SK-N-MC (cell line): ENCODE measurements around the gene SNX27.
"Not testable (repeated sequence)": the region's sequence is repeated elsewhere in the genome, so short reads cannot be mapped to it uniquely, and the experiment has no call there.

Experiments
- DNase-seq: peaks from one replicate; pipeline ENCODE4 v3.0.0-alpha.2; 2011; ENCODE audit warnings: low read depth, low spot score
- H3K27ac ChIP-seq: fragments of 200-600 bp; sonication (generic); 2 replicates; pipeline ENCODE4 v1.5.1; 2016; ENCODE audit warnings: mixed run types
- H3K36me3 ChIP-seq: fragments of 200-600 bp; sonication (generic); 2 replicates; pipeline ENCODE4 v1.6.1; 2017; ENCODE audit warnings: antibody characterized with exemption, low read length, mixed read lengths; ENCODE audit not compliant: insufficient read depth
- H3K4me3 ChIP-seq: fragments of 200-600 bp; sonication (generic); 2 replicates; pipeline ENCODE4 v1.5.1; 2016
- H3K9ac ChIP-seq: fragments of 200-600 bp; sonication (generic); 2 replicates; pipeline ENCODE4 v1.8.0; 2017; ENCODE audit warnings: mixed run types, mixed read lengths; ENCODE audit not compliant: insufficient read length
- H3K9me3 ChIP-seq: fragments of 200-600 bp; sonication (generic); 2 replicates; pipeline ENCODE4 v1.6.1; 2017; ENCODE audit warnings: low read depth, mild to moderate bottlenecking, antibody characterized with exemption, low read length, moderate library complexity, mixed read lengths
- EZH2 ChIP-seq: fragments of 200-600 bp; sonication (generic); IDR thresholded peaks from one replicate; pipeline ENCODE4 v1.6.1; 2017; ENCODE audit warnings: antibody characterized with exemption
- FOXP2 ChIP-seq: optimal IDR thresholded peaks from 2 replicates; pipeline ENCODE3; 2011; ENCODE audit warnings: mild to moderate bottlenecking, moderate library complexity; ENCODE audit not compliant: insufficient read depth; ENCODE audit errors: extremely low read length, control extremely low read depth
- POLR2AphosphoS5 ChIP-seq: IDR thresholded peaks from 2 replicates; pipeline ENCODE4 v1.6.1; 2012; ENCODE audit warnings: mild to moderate bottlenecking, low read depth, low read length, borderline replicate concordance

SNX27 gene

GRCh38 chr1:151721788-151722510 is 110.1 kb downstream of the SNX27 start:
- H3K9me3 ChIP-seq, result no peaks in the 10 kb centered on the region
- H3K9ac ChIP-seq, result no peak overlapping the region
- H3K36me3 ChIP-seq, result no peaks in the 10 kb centered on the region
- DNase-seq, result no peak
- no peak overlapping the region for H3K27ac ChIP-seq
- H3K4me3 ChIP-seq, result peak overlapping the region; percentile 55
- TF ChIP-seq POLR2AphosphoS5 (no peak), FOXP2 (no peak), EZH2 (no peak)

- no peak for TF ChIP-seq POLR2AphosphoS5
- no peak for TF ChIP-seq FOXP2
- no peak for TF ChIP-seq EZH2
- no peak for DNase-seq
- H3K36me3 ChIP-seq, result no peaks in the 10 kb centered on the region
- no peaks in the 10 kb centered on the region for H3K9me3 ChIP-seq
- no peak overlapping the region for H3K27ac ChIP-seq
- H3K9ac ChIP-seq, result no peak overlapping the region
- no peak overlapping the region for H3K4me3 ChIP-seq
Observed at GRCh38 chr1:151723726-151724370, 112.0 kb downstream of the SNX27 start.

GRCh38 chr1:151728151-151729054 is 116.6 kb downstream of the SNX27 start:
- Histone ChIP-seq H3K4me3 (no peak overlapping the region), H3K27ac (no peak overlapping the region), H3K36me3 (no peaks in the 10 kb centered on the region), H3K9me3 (no peaks in the 10 kb centered on the region), H3K9ac (no peak overlapping the region)
- no peak for TF ChIP-seq POLR2AphosphoS5
- no peak for TF ChIP-seq FOXP2
- TF ChIP-seq EZH2, result no peak
- DNase-seq, result no peak

GRCh38 chr1:151729157-151729965 is 117.5 kb downstream of the SNX27 start:
- H3K4me3 ChIP-seq, result no peak overlapping the region
- H3K36me3 ChIP-seq, result no peaks in the 10 kb centered on the region
- no peak overlapping the region for H3K9ac ChIP-seq
- TF ChIP-seq POLR2AphosphoS5 (no peak), FOXP2 (no peak), EZH2 (no peak)
- H3K27ac ChIP-seq, result no peak overlapping the region
- DNase-seq, result no peak
- no peaks in the 10 kb centered on the region for H3K9me3 ChIP-seq

GRCh38 chr1:151729966-151730291 is 118.1 kb downstream of the SNX27 start:
- DNase-seq, result no peak
- Histone ChIP-seq H3K27ac (no peak overlapping the region), H3K9me3 (no peaks in the 10 kb centered on the region), H3K9ac (no peak overlapping the region), H3K4me3 (no peak overlapping the region), H3K36me3 (no peaks in the 10 kb centered on the region)
- TF ChIP-seq EZH2, result no peak
- TF ChIP-seq POLR2AphosphoS5, result no peak
- no peak for TF ChIP-seq FOXP2

- no peak for DNase-seq
- Histone ChIP-seq H3K4me3 (no peak overlapping the region), H3K36me3 (no peaks in the 10 kb centered on the region), H3K27ac (no peak overlapping the region), H3K9ac (no peak overlapping the region), H3K9me3 (no peaks in the 10 kb centered on the region; the same call in 1 of the 2 replicates)
- TF ChIP-seq POLR2AphosphoS5 (no peak), FOXP2 (no peak), EZH2 (no peak)
Observed at GRCh38 chr1:151733126-151733525, 121.3 kb downstream of the SNX27 start.

- not testable (repeated sequence) for H3K36me3 ChIP-seq, DNase-seq, H3K4me3 ChIP-seq, H3K9ac ChIP-seq, H3K27ac ChIP-seq, H3K9me3 ChIP-seq
Observed at GRCh38 chr1:151733995-151734394, 122.1 kb downstream of the SNX27 start.

GRCh38 chr1:151737026-151737425 is 125.2 kb downstream of the SNX27 start:
- H3K9ac ChIP-seq, result no peak overlapping the region
- no peak for TF ChIP-seq FOXP2
- TF ChIP-seq POLR2AphosphoS5, result no peak
- TF ChIP-seq EZH2, result no peak
- no peak for DNase-seq
- H3K36me3 ChIP-seq, result no peaks in the 10 kb centered on the region
- H3K27ac ChIP-seq, result no peak overlapping the region
- H3K9me3 ChIP-seq, result no peaks in the 10 kb centered on the region; the same call in 1 of the 2 replicates
- no peak overlapping the region for H3K4me3 ChIP-seq

- Histone ChIP-seq H3K9me3 (no peaks in the 10 kb centered on the region; the same call in 1 of the 2 replicates), H3K27ac (no peak overlapping the region), H3K4me3 (no peak overlapping the region), H3K9ac (no peak overlapping the region), H3K36me3 (no peaks in the 10 kb centered on the region)
- DNase-seq, result no peak
- TF ChIP-seq FOXP2 (no peak), EZH2 (no peak), POLR2AphosphoS5 (no peak)
Observed at GRCh38 chr1:151737479-151737878, 125.6 kb downstream of the SNX27 start.
